ENCODE data around the gene SLC6A20.

Gene SLC6A20, protein sequence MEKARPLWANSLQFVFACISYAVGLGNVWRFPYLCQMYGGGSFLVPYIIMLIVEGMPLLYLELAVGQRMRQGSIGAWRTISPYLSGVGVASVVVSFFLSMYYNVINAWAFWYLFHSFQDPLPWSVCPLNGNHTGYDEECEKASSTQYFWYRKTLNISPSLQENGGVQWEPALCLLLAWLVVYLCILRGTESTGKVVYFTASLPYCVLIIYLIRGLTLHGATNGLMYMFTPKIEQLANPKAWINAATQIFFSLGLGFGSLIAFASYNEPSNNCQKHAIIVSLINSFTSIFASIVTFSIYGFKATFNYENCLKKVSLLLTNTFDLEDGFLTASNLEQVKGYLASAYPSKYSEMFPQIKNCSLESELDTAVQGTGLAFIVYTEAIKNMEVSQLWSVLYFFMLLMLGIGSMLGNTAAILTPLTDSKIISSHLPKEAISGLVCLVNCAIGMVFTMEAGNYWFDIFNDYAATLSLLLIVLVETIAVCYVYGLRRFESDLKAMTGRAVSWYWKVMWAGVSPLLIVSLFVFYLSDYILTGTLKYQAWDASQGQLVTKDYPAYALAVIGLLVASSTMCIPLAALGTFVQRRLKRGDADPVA

DNA sequence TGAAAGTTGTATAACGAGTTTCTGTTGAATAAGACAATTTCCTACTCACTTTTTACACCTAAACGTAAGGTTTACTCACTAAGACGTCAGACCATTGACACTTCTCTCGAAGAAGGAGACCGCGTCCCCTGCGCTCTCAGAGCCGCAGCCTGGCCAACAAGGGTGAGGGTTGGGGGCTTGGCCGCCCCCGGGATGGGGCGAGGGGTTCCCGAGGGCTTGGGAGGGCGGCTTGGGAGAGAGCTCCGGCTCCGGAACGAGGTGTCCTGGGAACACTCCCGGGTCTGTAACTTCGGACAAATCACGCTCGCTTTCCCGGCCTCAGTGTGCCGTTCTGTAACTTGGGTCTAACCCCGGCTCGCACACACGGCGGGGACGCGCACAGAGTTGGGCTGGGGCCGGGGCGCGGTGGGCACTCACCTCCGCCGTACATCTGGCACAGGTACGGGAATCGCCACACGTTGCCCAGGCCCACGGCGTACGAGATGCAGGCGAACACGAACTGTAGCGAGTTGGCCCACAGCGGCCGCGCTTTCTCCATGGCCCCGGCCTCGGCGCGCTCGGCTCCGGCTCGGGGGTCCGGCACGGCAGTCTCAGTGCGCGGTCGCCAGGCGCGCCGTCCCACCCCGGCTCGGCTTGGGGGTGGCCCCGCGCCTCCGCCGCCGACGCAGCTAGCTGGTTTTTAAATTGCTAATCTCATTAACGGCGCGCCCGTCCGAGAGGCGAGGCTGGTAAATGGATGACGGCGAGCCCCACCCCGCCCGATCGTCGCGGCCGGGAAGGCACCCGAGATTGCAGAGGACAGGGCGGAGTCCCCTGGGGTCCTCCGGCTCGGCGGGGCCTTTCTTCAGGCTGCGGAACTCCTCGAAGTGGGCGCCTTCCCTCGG lies at the start of gene SLC6A20:
SLC6A20 (minus strand) TSS at position 655 of the 884 bp plus-strand sequence; CDS start at position 538, 117 bp downstream.
- DNase-seq (ENCODE audit: low spot score): peak; percentile 38
- Histone ChIP-seq H3K4me3 (peak within 1 kb of the TSS; percentile 66), H3K27ac (no peak within 1 kb of the TSS)
- TF ChIP-seq, protein P1, sequence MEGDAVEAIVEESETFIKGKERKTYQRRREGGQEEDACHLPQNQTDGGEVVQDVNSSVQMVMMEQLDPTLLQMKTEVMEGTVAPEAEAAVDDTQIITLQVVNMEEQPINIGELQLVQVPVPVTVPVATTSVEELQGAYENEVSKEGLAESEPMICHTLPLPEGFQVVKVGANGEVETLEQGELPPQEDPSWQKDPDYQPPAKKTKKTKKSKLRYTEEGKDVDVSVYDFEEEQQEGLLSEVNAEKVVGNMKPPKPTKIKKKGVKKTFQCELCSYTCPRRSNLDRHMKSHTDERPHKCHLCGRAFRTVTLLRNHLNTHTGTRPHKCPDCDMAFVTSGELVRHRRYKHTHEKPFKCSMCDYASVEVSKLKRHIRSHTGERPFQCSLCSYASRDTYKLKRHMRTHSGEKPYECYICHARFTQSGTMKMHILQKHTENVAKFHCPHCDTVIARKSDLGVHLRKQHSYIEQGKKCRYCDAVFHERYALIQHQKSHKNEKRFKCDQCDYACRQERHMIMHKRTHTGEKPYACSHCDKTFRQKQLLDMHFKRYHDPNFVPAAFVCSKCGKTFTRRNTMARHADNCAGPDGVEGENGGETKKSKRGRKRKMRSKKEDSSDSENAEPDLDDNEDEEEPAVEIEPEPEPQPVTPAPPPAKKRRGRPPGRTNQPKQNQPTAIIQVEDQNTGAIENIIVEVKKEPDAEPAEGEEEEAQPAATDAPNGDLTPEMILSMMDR (IDR thresholded peaks at IDR 0.05): no peak

DNA sequence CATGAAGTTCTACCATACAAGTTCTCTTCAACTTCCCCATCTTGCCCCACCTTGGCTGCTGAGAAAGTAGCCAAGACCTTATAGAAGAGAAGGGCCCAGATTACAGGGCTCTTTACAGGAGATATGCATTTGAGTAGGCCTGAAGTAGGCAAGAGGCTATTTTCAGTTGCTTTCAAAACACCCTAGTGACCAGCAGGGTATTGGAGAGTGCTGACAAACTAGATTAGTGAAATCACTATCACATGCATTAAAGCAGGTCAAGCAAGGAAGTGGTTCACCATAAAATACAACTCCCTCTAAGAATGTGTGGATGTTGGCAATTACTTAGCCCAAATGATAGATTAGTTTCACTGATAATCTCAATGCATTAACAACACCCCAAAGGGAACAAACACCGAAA lies 48.3 kb upstream of the SLC6A20 start:
- TF ChIP-seq, protein P1 (IDR thresholded peaks at IDR 0.05): no peak
- Histone ChIP-seq H3K27ac (no peak overlapping the region), H3K4me3 (no peak overlapping the region)
- DNase-seq (ENCODE audit: low spot score): no peak

DNA sequence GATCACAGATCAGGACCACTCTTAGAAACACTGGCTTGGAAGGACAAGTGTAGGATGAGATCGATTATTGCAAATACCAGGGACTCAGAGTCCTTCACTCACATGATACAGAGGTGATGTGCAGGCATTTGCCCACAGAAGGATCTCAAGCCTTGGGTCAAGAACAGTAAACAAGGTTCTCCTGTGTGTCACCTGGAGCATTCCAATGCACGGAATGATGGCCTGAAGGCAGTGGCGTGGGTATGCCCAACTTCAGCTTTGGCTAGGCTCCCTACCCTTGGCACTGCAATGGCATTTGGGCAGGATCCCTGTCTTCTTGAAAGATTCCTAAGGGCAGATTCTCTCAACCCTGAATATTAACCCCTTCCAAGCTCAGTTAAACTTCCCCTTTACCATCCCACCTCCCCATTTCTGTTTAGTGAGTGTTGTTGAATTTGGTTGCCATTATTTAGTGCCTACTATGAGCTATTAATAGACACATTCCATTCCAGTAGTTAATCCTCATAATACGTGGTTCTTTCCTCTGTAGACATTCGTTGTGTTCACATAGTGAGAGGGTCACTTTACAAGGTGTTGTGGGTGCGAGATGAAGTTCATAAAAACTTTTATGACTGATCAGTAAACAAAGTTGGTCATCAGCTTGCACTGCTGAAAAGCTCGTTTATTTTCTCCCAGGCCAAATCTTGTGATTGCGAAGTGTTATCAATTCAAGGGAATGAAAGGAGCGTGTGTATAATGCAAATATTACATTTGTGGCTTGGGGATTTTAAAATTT lies 46.7 kb upstream of the SLC6A20 start:
- Histone ChIP-seq H3K4me3 (no peak overlapping the region), H3K27ac (no peak overlapping the region)
- DNase-seq (ENCODE audit: low spot score): no peak
- TF ChIP-seq, protein P1 (IDR thresholded peaks at IDR 0.05): no peak

DNA sequence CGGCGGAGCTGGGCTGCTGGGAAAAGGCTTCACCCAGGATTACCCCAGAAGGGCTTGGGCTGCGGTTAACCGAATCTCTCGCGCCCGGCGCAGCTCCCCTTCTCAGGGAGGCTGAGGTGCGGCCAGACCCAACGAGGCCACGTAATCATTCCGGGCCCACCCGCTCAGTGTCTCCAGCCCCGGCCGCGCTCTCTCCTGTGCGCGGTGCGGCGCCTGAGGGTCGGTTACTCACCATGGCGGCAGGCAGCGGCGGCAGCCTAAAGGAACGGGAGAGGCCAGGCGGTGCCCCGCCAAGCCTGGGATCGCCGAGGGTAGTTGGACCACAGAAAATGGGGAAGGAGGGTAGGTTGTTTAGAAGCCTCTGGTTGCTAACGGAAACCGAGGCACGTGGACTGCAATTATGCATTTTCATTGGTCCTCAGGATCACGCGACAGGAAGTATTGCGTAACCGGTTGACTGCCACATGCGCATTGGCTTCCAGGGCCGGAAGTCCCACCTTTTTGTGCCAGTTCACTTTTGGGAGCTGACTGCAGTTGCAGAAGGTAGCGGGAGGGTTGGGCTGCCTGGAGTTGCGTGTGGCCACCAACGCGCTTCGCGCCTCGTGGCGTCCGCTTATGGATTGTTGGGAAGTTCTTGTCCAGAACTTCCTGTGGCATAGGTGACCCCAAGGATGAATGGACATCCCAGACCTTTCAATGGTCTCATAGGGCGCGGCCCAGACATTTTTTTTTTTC lies 45.6 kb upstream of the SLC6A20 start, which contains the start of gene LZTFL1:
LZTFL1 (minus strand) TSS at position 363 of the 735 bp plus-strand sequence; CDS start at position 235, 128 bp downstream.
- TF ChIP-seq, protein P1 (IDR thresholded peaks at IDR 0.05): no peak
- H3K27ac ChIP-seq: peak within 1 kb of the TSS in 1 of 2 donors; percentile 45
- H3K4me3 ChIP-seq: peak within 1 kb of the TSS; percentile 84
- DNase-seq (ENCODE audit: low spot score): peak; percentile 93

DNA sequence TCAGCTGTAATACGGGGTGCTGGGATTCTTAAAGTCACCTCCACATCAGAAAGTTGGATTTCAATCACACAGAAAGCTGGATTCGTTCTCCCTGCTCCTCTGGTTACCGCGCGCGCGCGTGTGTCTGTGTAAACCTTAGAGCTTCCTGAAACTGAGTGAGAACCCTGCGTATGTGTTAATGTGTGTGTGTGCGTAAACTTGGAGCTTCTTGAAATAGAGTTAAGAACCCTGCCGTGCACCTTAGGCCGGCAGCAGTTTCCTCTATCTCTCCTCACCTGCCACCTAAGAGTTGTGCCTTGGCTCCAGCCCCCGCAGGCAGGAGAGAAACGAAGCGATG lies 45.1 kb upstream of the SLC6A20 start:
- DNase-seq (ENCODE audit: low spot score): no peak
- Histone ChIP-seq H3K27ac (peak overlapping the region in 1 of 2 donors; percentile 45), H3K4me3 (peak overlapping the region; percentile 84)
- TF ChIP-seq, protein P1 (IDR thresholded peaks at IDR 0.05): no peak

DNA sequence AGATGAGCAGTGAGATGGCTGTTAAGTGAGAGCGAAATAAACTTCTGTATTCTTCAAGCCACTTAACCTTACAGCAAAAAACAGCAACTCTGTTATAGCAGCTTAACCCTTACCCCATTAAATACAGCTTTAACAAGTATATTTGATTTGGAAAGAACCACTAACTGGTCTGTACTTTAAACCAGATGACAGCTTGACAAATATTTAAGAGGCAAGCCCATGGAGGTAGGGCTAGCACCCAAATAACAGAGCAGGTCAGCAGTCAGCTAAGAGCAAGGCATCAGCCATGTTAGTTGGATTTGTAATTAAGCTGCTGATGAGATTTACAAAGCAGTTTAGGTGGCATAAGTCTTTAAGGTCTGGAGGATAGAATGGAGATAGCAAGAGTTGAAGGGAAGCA lies 42.1 kb upstream of the SLC6A20 start:
- no peak overlapping the region for H3K4me3 ChIP-seq
- no peak for DNase-seq (ENCODE audit: low spot score)
- TF ChIP-seq, protein P1 (IDR thresholded peaks at IDR 0.05): no peak
- no peak overlapping the region for H3K27ac ChIP-seq
